Fibroblast of gingiva (primary cell): Measurements from ENCODE around the gene GID8.

ENCODE experiments used
- DNase-seq: peaks from one replicate; pipeline ENCODE4 v3.0.0-alpha.2; 2011; ENCODE audit warnings: low read depth

Gene GID8

DNA sequence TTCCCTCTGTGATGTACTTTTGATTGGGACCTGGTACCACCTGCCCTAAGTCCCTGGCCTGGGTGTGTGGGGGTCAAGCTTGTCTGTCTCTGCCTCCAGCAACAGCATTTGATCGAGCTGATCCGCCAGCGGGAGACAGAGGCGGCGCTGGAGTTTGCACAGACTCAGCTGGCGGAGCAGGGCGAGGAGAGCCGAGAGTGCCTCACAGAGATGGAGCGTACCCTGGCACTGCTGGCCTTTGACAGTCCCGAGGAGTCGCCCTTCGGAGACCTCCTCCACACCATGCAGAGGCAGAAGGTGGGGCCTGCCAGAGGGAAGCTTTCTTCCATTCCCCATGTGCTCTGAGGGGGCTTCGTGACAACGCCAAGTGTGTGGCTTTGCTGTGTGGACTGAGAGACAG is 5.4 kb downstream of the GID8 start:
- DNase-seq, result no peak

- DNase-seq, result no peak
These were observed 6.2 kb downstream of the GID8 start for GRCh38 chr20:62944184-62944583.

- DNase-seq, result no peak
These were observed 6.8 kb downstream of the GID8 start for GRCh38 chr20:62944746-62945145.

GRCh38 chr20:62945771-62946339 is 7.9 kb downstream of the GID8 start:
- no peak for DNase-seq

- DNase-seq, result no peak
These were observed 9.0 kb downstream of the GID8 start for GRCh38 chr20:62946918-62947317.

GRCh38 chr20:62947532-62948300 is 9.8 kb downstream of the GID8 start:
- no peak for DNase-seq

DNA sequence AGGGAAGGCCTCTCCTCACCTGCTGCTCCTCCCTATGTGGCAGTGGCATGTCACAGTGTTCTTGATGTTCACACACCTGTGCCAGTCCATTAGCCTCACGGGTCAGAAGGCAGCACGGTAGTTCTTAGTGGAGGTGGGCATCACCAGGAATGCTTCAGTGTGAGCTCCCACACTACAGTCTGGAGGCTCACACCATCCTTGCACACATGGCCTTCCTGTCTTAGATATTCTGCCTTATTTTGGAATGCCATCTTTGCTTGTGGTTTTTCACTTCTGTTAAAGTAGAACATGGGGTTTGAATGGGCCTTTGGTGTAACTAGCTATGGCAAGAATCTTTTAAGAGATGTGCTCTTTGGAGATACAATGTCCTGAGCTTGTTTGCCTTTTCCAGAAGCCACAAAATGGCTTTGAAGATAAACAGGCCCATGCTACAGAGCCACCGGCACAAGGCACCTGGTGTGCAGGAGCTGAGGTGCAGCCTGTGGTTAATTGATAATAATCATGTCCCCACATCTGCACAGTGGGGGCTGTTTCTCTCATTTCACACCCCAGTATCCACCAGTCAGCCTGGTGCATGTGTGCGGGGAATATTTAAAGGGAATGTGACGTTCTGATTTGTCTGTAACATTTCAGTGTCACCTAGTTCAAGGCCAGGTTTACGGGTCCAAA is 11.3 kb downstream of the GID8 start:
- no peak for DNase-seq

DNA sequence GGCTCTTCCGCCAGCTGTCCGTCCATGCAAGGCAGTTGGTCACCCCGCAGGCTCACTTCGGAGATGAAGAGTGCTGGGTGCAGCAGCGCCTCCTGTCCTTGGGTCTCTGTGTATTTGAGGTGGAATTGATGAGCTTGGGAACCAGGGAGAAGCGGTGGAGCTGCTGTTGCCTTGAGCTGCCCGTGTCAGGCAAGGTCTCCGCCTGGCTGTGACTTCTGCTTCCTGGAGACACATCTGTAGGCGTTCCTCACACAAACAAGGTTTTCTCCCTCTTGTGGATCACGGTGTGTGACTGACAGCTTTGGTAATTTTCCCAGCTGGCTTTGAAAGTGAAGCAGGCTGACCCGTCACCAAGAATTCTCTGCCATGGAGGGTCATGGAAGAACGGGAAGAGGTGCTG is 12.0 kb downstream of the GID8 start:
- DNase-seq, result no peak

GRCh38 chr20:62950741-62951140 is 12.8 kb downstream of the GID8 start:
- DNase-seq, result no peak

DNA sequence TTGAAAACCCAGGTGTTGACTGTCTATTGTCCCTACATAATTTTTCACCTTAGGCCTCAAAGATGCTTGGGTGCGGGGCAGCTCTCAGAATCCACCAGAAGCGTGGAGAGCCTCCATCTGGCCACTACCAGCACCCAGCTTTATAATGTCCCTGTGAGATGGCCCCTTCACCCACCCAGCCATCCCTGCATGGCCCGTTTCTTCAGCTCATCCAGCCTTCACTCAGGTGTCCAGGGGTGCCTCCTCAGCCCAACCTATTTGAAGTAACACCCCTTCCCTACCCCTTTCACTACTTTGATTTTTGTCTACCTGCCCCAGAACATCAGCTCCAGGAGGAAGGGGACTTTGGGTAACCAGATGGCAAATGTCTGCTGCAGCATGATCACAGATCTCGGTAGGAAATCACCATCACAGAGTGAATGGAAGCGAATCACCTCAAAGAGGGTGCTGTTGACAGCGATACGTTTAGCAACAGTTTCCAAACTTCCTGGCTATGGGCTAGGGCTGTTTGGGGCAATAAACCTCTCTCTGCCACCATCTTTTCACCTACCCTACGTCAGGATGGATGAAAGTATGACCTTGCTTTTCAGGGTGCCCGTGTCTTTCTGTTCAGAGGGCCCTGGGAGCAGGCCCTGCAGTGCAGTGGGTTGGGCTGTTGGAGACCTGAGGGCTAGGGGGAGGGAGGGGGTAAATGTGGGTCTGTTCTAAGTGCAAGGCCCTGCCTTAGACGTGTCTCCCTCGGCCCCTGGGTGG is 13.4 kb downstream of the GID8 start:
- no peak for DNase-seq

GRCh38 chr20:62951896-62952372 is 14.0 kb downstream of the GID8 start:
- no peak for DNase-seq

- peak; percentile 80 for DNase-seq
These were observed 14.5 kb downstream of the GID8 start, which contains the start of gene SLC17A9 for GRCh38 chr20:62952373-62952967. Gene SLC17A9 (plus strand): TSS chr20:62952709. CDS start chr20:62952831, 122 bp downstream.

- DNase-seq, result peak; percentile 19
These were observed 15.3 kb downstream of the GID8 start for GRCh38 chr20:62952968-62953838.

DNA sequence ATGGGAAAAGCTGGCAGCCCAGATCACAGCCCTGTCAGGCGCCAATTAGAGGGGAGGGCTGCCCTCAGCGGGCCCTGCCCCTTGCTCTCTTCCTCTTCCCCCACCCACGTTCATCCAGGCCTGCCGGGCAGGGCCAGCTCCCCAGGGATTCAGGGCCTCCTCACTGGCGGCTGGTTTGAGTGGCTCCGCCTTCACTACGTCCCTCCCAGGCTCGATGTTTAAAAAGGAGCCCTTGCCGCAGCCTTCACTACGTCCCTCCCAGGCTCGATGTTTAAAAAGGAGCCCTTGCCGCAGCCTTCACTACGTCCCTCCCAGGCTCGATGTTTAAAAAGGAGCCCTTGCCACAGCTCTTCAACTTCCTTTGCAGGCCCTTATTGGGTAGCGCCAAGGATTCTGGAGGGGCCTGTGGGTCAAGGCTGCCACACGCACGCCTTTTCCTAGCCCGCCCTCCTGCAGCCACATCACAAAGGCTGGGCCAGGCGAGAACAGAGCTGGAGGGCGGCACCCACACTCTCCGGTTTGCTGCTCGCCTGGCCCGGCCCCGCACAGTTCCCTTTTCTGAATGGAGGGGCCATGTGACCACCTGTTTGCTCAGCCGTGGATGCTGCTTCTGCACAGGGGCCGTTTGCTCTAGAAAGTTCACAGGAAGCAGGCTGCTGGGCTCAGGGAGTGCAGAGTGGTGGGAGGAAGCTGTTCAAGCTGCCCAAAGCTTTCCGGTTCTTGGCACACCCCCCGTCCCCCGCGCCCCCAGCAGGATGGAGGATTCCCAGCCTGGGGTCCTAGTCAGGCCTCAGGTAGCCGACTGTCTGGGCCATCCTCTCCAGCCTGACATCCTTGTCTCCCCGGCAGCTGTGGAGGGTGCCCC is 16.1 kb downstream of the GID8 start:
- DNase-seq, result peak; percentile 83

- DNase-seq, result no peak
These were observed 17.8 kb downstream of the GID8 start for GRCh38 chr20:62955519-62956386.

- DNase-seq, result no peak
These were observed 18.6 kb downstream of the GID8 start for GRCh38 chr20:62956387-62957135.

- no peak for DNase-seq
These were observed 19.5 kb downstream of the GID8 start for GRCh38 chr20:62957136-62958117.
